Osteocyte (in vitro differentiated cells): Measurements from ENCODE around the gene OR10H2. TPM values are rescaled to one million over a fixed set of nuclear protein-coding genes. Genes with fewer than 3 reads are reported as not detected.
"Not testable (repeated sequence)": the region's sequence is repeated elsewhere in the genome, so short reads cannot be mapped to it uniquely, and the experiment has no call there.

Experiments used
- DNase-seq: peaks from one replicate; pipeline ENCODE4 v3.0.0; 2021; ENCODE audit warnings: mixed read lengths; ENCODE audit not compliant: unreplicated experiment; ENCODE audit errors: extremely low spot score
- H3K27ac Mint-ChIP-seq: one replicate; pipeline ENCODE4 v1.8.0; 2021; ENCODE audit warnings: mild to moderate bottlenecking, mixed read lengths; ENCODE audit not compliant: unreplicated experiment
- H3K27me3 Mint-ChIP-seq: one replicate; pipeline ENCODE4 v1.8.0; 2021; ENCODE audit warnings: mixed read lengths; ENCODE audit not compliant: unreplicated experiment
- H3K36me3 Mint-ChIP-seq: one replicate; pipeline ENCODE4 v1.8.0; 2021; ENCODE audit warnings: mixed read lengths; ENCODE audit not compliant: unreplicated experiment
- H3K4me1 Mint-ChIP-seq: one replicate; pipeline ENCODE4 v1.8.0; 2021; ENCODE audit warnings: mixed read lengths; ENCODE audit not compliant: unreplicated experiment
- H3K4me3 Mint-ChIP-seq: one replicate; pipeline ENCODE4 v1.8.0; 2021; ENCODE audit warnings: mild to moderate bottlenecking, moderate library complexity, mixed read lengths; ENCODE audit not compliant: unreplicated experiment
- H3K9me3 Mint-ChIP-seq: one replicate; pipeline ENCODE4 v1.8.0; 2021; ENCODE audit warnings: mixed read lengths; ENCODE audit not compliant: unreplicated experiment
- CTCF ChIP-seq: fragments of 200-600 bp; sonication (generic); IDR thresholded peaks from 2 replicates; pipeline ENCODE4 v1.5.0; 2021; ENCODE audit warnings: antibody characterized with exemption, mild to moderate bottlenecking, moderate library complexity
- total RNA-seq: library from RNA; stranded (reverse); gene quantifications from 2 replicates; pipeline ENCODE4 v1.2.1, GENCODE V29; 2021

Gene OR10H2
- total RNA-seq, 1 donor from 2014 or later: not detected

GRCh38 chr19:15758379-15758778, 30.6 kb downstream of the OR10H2 start:
- no peaks in the 10 kb centered on the region for H3K27me3 Mint-ChIP-seq
- no peaks in the 10 kb centered on the region for H3K4me1 Mint-ChIP-seq
- H3K36me3 Mint-ChIP-seq: no peaks in the 10 kb centered on the region
- H3K4me3 Mint-ChIP-seq: no peak overlapping the region
- no peak for DNase-seq
- no peak for TF ChIP-seq CTCF
- H3K27ac Mint-ChIP-seq: no peak overlapping the region
- peaks cover 9% of the 10 kb centered on the region for H3K9me3 Mint-ChIP-seq

DNA sequence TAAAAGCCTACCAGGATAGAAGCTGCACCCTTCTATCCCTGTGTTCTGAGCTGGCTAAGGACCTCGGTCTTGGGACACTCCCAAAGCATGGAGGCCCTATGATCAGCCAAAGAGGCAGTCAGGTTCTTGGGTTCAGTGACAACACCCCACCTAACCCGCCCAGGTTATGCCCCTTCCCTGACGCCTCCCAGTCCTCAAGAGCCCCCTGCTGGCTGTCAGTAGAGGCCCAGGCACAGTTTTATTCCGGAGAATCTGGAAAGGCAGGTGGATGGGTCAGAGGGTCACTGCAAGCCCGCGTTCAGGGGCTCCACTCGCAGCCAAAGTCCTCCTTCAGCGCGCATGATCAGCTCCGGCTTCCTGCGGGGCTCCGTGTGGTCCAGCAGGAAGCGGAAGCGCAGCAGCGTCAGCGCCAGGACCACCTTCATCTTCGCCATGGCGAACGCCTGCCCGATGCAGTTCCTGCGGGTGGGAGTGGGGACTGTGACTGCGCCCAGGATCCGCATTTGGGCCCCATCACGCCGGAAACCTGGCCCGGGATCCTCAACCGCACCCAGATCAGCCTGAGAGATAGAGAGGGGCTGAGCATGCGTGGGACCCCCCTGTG, 32.2 kb downstream of the OR10H2 start:
- Mint-ChIP-seq H3K27me3 (no peaks in the 10 kb centered on the region), H3K9me3 (peaks cover 13% of the 10 kb centered on the region), H3K4me1 (no peaks in the 10 kb centered on the region), H3K36me3 (no peaks in the 10 kb centered on the region), H3K27ac (no peak overlapping the region), H3K4me3 (no peak overlapping the region)
- DNase-seq: no peak
- no peak for TF ChIP-seq CTCF

DNA sequence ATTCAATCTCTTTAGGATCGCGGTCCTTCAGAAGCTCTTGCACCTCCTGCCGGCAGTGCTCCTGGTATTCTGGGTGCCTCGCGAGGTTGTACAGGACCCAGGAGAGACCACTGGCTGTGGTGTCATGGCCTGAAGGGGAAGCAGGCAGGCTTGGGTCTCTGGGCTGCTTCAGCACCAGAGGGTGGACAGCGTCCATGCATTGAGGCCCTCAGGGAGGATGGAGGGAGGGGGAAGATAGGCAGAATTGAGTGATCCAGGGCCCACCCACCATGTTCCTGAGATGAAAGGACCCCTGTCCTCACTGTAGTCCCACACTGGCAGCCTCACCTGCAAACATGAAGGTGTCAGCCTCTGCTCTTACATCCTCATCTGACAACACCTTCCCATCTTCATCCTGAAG, 41.8 kb downstream of the OR10H2 start:
- H3K9me3 Mint-ChIP-seq: peaks cover 46% of the 10 kb centered on the region
- no peak for TF ChIP-seq CTCF
- H3K4me1 Mint-ChIP-seq: no peaks in the 10 kb centered on the region
- H3K4me3 Mint-ChIP-seq: no peak overlapping the region
- H3K36me3 Mint-ChIP-seq: no peaks in the 10 kb centered on the region
- no peaks in the 10 kb centered on the region for H3K27me3 Mint-ChIP-seq
- H3K27ac Mint-ChIP-seq: no peak overlapping the region
- DNase-seq: no peak

- H3K9me3 Mint-ChIP-seq: peaks cover 44% of the 10 kb centered on the region
These were observed 46.3 kb downstream of the OR10H2 start for GRCh38 chr19:15774159-15774558.

GRCh38 chr19:15775249-15775648, 47.4 kb downstream of the OR10H2 start:
- H3K27me3 Mint-ChIP-seq: no peaks in the 10 kb centered on the region
- H3K9me3 Mint-ChIP-seq: peaks cover 39% of the 10 kb centered on the region
- H3K36me3 Mint-ChIP-seq: no peaks in the 10 kb centered on the region
- H3K4me1 Mint-ChIP-seq: no peaks in the 10 kb centered on the region
- no peak overlapping the region for H3K27ac Mint-ChIP-seq
- peak; percentile 30 for DNase-seq
- no peak overlapping the region for H3K4me3 Mint-ChIP-seq
- no peak for TF ChIP-seq CTCF

More at GRCh38 chr19:15774159-15774558, 46.3 kb downstream of the OR10H2 start:
- H3K4me1 Mint-ChIP-seq, H3K27me3 Mint-ChIP-seq, H3K36me3 Mint-ChIP-seq, H3K4me3 Mint-ChIP-seq, H3K27ac Mint-ChIP-seq: not testable (repeated sequence)
- DNase-seq: peak; percentile 60

GRCh38 chr19:15776264-15776663, 48.4 kb downstream of the OR10H2 start:
- Mint-ChIP-seq H3K27me3 (no peaks in the 10 kb centered on the region), H3K36me3 (no peaks in the 10 kb centered on the region), H3K27ac (no peak overlapping the region), H3K9me3 (peaks cover 32% of the 10 kb centered on the region), H3K4me1 (no peaks in the 10 kb centered on the region), H3K4me3 (no peak overlapping the region)
- peak; percentile 48 for DNase-seq
- TF ChIP-seq CTCF: no peak
